ENCODE data around the gene PEX11G.
"Not testable (repeated sequence)": the region's sequence is repeated elsewhere in the genome, so short reads cannot be mapped to it uniquely, and the experiment has no call there.

The PEX11G gene

GRCh38 chr19:7463575-7463974, 25.3 kb downstream of the PEX11G start:
- DNase-seq = no peak

GRCh38 chr19:7461841-7462629, 26.8 kb downstream of the PEX11G start:
- no peak for DNase-seq

GRCh38 chr19:7460562-7460966, 28.3 kb downstream of the PEX11G start:
- no peak for DNase-seq

- DNase-seq = no peak
Measured at GRCh38 chr19:7459773-7460172, 29.1 kb downstream of the PEX11G start.

GRCh38 chr19:7458675-7459074, 30.2 kb downstream of the PEX11G start:
- DNase-seq = no peak

GRCh38 chr19:7456964-7457541, 31.8 kb downstream of the PEX11G start:
- DNase-seq = peak; percentile 7

- DNase-seq = no peak
Measured at GRCh38 chr19:7455600-7456296, 33.1 kb downstream of the PEX11G start.

- no peak for DNase-seq
Measured at GRCh38 chr19:7454998-7455397, 33.8 kb downstream of the PEX11G start.

- DNase-seq = peak; percentile 23
Measured at GRCh38 chr19:7450243-7451223, 38.3 kb downstream of the PEX11G start.

GRCh38 chr19:7449391-7450070, 39.3 kb downstream of the PEX11G start:
- not testable (repeated sequence) for DNase-seq

- DNase-seq = no peak
Measured at GRCh38 chr19:7447648-7448047, 41.2 kb downstream of the PEX11G start.

GRCh38 chr19:7445104-7445503, 43.7 kb downstream of the PEX11G start:
- DNase-seq = no peak

GRCh38 chr19:7444042-7444441, 44.8 kb downstream of the PEX11G start:
- DNase-seq = no peak

- DNase-seq = no peak
Measured at GRCh38 chr19:7442423-7442822, 46.4 kb downstream of the PEX11G start.

GRCh38 chr19:7441468-7442146, 47.2 kb downstream of the PEX11G start:
- DNase-seq = no peak

- DNase-seq = no peak
Measured at GRCh38 chr19:7440188-7440975, 48.5 kb downstream of the PEX11G start.

- DNase-seq = no peak
Measured at GRCh38 chr19:7435586-7435985, 53.2 kb downstream of the PEX11G start.

- no peak for DNase-seq
Measured at GRCh38 chr19:7434391-7434790, 54.4 kb downstream of the PEX11G start.

- DNase-seq = not testable (repeated sequence)
Measured at GRCh38 chr19:7433456-7433855, 55.4 kb downstream of the PEX11G start.

- DNase-seq = no peak
Measured at GRCh38 chr19:7429638-7430282, 59.1 kb downstream of the PEX11G start.

Data from hematopoietic multipotent progenitor cell treated with erythropoietin and hydrocortisone succinate and interleukin-3 and kit ligand, for 8 days (in vitro differentiated cells).